Measurements from ENCODE around the gene EHMT2. TPM values are rescaled to one million over a fixed set of nuclear protein-coding genes. Genes with fewer than 3 reads are reported as not detected.

The EHMT2 gene
- total and polyA plus RNA-seq, 2 of the 13 experiments (the other 11 are each of a cell fraction or from before 2014, with no cell fraction given) = 55.2 to 69.2 TPM

DNA sequence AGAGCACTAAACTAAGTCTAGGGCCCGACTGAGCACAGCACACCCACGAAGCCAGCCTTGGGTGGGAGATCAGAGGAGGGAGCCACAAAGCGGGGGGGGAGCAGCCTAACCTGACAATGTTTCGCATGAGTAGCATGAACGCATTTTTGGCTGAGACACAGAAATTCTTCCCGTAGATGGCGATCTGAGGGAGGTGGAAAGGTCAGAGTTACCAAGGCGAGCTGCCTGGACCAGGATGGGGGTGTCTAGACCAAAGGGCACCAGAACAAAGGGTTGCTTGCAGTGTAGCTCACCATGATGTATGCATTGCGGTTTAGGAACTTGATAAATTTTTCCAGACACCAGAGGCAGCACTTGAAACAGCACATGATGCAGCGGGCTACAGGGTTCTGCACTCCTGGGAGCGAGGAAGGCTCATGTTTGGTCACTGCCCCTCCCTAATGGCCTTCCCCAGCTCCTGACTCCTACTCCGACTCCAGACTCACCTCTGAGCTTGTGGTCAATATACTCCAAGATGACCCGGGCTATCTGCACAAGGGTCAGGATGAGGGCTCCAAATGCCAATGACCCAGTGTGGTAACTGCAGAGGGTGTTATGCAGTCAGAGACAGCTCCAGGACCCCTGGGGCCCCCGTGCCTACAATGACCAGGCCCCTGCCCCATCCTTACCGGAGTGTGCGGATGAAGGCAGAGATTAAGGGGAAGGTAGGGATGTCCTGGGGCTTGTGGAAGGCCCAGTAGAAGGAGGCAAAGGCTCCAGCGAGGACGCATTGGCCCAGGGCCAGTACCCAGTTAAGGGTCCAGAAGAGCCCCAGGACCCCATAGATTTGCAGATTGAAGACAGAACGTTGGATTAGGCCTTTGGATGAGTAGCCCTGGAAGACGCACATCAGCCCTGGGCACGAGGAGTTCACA is 32.0 kb downstream of the EHMT2 start (continued):
- TF ChIP-seq, protein P1, sequence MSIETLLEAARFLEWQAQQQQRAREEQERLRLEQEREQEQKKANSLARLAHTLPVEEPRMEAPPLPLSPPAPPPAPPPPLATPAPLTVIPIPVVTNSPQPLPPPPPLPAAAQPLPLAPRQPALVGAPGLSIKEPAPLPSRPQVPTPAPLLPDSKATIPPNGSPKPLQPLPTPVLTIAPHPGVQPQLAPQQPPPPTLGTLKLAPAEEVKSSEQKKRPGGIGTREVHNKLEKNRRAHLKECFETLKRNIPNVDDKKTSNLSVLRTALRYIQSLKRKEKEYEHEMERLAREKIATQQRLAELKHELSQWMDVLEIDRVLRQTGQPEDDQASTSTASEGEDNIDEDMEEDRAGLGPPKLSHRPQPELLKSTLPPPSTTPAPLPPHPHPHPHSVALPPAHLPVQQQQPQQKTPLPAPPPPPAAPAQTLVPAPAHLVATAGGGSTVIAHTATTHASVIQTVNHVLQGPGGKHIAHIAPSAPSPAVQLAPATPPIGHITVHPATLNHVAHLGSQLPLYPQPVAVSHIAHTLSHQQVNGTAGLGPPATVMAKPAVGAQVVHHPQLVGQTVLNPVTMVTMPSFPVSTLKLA (IDR thresholded peaks at IDR 0.05) = peak; percentile 32; the same call in 1 of the 2 replicates
- TF ChIP-seq ZNF121 (CRISPR knock-in tag; IDR thresholded peaks at IDR 0.05) = no peak
- no peak for TF ChIP-seq HNRNPK (IDR thresholded peaks at IDR 0.05; ENCODE audit: low read depth, low read length, poor library complexity, severe bottlenecking)
- TF ChIP-seq ZNF329 (CRISPR knock-in tag; IDR thresholded peaks at IDR 0.05; ENCODE audit: low read depth) = no peak
- TF ChIP-seq ZSCAN22 (CRISPR knock-in tag; IDR thresholded peaks at IDR 0.05) = no peak
- peak; percentile 66; the same call in 1 of the 2 replicates for TF ChIP-seq KDM4B (CRISPR knock-in tag; IDR thresholded peaks at IDR 0.05)
- no peak for TF ChIP-seq SETDB1 (CRISPR knock-in tag; IDR thresholded peaks at IDR 0.05; ENCODE audit: borderline replicate concordance)
- no peak for TF ChIP-seq ZNF773 (CRISPR knock-in tag; IDR thresholded peaks at IDR 0.05; ENCODE audit: borderline replicate concordance)
- no peak for TF ChIP-seq ZC3H4 (CRISPR knock-in tag; IDR thresholded peaks at IDR 0.05; ENCODE audit: borderline replicate concordance)
- TF ChIP-seq ZNF225 (CRISPR knock-in tag; IDR thresholded peaks at IDR 0.05) = no peak
- TF ChIP-seq ZNF160 (CRISPR knock-in tag; IDR thresholded peaks at IDR 0.05) = peak; percentile 69; the same call in 1 of the 2 replicates
- no peak for TF ChIP-seq ZNF367 (CRISPR knock-in tag; IDR thresholded peaks at IDR 0.05; ENCODE audit: borderline replicate concordance)
- TF ChIP-seq KAT8 (CRISPR knock-in tag; IDR thresholded peaks at IDR 0.05) = peak; percentile 83
- TF ChIP-seq, protein P2, sequence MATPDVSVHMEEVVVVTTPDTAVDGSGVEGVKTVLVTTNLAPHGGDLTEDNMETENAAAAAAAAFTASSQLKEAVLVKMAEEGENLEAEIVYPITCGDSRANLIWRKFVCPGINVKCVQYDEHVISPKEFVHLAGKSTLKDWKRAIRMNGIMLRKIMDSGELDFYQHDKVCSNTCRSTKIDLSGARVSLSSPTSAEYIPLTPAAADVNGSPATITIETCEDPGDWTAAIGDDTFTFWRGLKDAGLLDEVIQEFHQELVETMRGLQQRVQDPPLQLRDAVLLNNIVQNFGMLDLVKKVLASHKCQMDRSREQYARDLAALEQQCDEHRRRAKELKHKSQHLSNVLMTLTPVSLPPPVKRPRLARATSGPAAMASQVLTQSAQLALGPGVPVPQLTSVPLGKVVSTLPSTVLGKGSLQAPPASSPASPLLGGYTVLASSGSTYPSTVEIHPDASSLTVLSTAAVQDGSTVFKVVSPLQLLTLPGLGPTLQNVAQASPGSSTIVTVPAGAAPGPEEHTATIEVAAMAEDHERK (CRISPR knock-in tag; IDR thresholded peaks at IDR 0.05; ENCODE audit: low read depth) = no peak
- TF ChIP-seq, protein P3, sequence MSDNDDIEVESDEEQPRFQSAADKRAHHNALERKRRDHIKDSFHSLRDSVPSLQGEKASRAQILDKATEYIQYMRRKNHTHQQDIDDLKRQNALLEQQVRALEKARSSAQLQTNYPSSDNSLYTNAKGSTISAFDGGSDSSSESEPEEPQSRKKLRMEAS (IDR thresholded peaks at IDR 0.05) = peak; percentile 89
- peak; percentile 96 for TF ChIP-seq ZNF788 (CRISPR knock-in tag; IDR thresholded peaks at IDR 0.05; ENCODE audit: borderline replicate concordance)
- TF ChIP-seq ISX (CRISPR knock-in tag; conservative IDR thresholded peaks at IDR 0.05) = no peak
- peak; percentile 87 for TF ChIP-seq TCF7L2 (IDR thresholded peaks at IDR 0.05; ENCODE audit: low read depth, low read length)
- peak; percentile 10; the same call in 1 of the 2 replicates for TF ChIP-seq STAT5B (CRISPR knock-in tag; IDR thresholded peaks at IDR 0.05)
- peak; percentile 71; the same call in 1 of the 2 replicates for TF ChIP-seq ZMYM4 (CRISPR knock-in tag; IDR thresholded peaks at IDR 0.05)
- TF ChIP-seq, protein P4, sequence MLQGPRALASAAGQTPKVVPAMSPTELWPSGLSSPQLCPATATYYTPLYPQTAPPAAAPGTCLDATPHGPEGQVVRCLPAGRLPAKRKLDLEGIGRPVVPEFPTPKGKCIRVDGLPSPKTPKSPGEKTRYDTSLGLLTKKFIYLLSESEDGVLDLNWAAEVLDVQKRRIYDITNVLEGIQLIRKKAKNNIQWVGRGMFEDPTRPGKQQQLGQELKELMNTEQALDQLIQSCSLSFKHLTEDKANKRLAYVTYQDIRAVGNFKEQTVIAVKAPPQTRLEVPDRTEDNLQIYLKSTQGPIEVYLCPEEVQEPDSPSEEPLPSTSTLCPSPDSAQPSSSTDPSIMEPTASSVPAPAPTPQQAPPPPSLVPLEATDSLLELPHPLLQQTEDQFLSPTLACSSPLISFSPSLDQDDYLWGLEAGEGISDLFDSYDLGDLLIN (CRISPR knock-in tag; IDR thresholded peaks at IDR 0.05; ENCODE audit: borderline replicate concordance) = no peak
- no peak for TF ChIP-seq ZFP36L1 (CRISPR knock-in tag; IDR thresholded peaks at IDR 0.05)
- TF ChIP-seq ZNF484 (CRISPR knock-in tag; IDR thresholded peaks at IDR 0.05; ENCODE audit: borderline replicate concordance, low read depth) = no peak
- TF ChIP-seq ZNF713 (CRISPR knock-in tag; IDR thresholded peaks at IDR 0.05) = no peak; the same call in 1 of the 2 replicates

All from HepG2 (cell line).